ENCODE results near the gene NDRG4.
A peak's percentile ranks its signal among the peaks of the same experiment; 100 is the strongest.

The NDRG4 gene, protein sequence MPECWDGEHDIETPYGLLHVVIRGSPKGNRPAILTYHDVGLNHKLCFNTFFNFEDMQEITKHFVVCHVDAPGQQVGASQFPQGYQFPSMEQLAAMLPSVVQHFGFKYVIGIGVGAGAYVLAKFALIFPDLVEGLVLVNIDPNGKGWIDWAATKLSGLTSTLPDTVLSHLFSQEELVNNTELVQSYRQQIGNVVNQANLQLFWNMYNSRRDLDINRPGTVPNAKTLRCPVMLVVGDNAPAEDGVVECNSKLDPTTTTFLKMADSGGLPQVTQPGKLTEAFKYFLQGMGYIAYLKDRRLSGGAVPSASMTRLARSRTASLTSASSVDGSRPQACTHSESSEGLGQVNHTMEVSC

DNA sequence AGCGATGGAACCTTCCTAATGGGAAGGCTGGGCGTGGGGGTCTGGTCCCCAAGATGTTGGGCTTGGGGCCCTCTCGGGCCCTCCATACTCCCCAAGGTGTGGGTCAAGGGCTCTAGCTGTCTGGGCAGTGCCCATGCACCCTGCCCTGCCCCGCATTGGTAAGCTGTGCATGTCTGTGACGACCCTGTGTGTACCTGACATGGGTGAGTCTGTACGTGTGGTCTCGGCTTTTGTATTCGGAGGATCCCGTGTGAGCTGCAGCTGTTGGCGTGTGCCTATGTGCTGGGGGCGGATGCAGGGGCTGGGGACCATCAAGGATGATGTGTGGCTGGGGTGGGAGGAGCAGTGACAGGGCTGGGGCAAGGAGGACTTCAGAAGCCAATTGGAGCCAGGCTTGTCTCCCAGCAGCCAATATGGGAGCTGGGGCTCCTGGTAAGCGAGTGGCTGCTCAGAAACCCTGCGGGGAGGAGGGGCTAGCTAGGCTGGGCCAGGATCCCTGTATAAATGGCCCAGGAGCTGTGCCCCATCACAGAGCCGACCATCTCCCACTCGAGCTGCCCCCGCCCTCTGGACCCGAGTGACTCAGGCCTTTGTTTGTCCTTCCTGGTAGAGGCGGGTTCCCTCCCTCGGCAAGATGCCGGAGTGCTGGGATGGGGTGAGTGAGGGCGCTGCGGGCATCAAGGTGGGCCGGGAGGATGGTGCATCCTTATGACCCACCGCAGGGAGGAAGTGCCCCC is at the start of gene NDRG4:
NDRG4 (plus strand) TSS at position 529 of the 737 bp plus-strand sequence; CDS start at position 635, 106 bp downstream.
- DNase-seq (ENCODE audit: low spot score), result peak; percentile 80

DNA sequence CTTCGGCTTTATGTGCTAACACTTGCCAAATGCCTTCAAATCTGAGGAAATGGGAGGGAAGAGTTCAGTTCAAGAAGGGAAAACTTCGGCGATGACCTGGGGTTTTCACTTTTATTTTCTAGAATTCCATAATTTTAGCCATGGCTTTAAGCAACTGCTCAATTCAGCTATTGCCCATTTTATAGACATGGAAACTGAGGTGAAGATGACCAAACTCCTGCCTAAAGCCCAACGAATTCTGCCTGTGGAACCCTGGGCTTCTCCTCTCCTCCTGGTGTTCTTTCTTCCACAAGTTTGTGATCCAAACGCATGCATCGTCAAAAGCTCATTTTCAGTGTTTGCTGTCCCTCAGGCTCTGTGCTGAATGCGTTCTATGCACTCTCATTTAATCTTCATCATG is 49.4 kb upstream of the NDRG4 start:
- DNase-seq (ENCODE audit: low spot score), result no peak

DNA sequence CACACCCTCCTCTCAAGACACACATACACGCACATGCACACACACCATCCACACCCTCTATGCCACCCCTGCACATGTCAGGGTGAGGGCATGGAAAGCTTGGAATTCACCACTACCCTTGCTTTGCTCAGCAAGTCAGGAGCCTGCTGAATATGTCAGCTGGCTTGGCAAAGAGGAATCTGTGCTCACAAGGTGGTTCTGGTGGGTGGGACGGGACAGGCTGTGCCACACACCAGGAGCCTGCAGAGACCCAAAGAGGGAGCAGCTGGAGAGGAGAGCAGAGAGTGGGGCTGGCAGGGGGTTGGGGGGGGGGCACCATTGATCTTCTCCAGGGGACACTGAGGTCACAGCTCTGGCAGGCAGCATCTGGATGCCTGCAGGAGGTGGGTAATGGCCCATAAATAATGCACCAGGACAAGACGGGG is 48.7 kb upstream of the NDRG4 start:
- DNase-seq (ENCODE audit: low spot score), result no peak

DNA sequence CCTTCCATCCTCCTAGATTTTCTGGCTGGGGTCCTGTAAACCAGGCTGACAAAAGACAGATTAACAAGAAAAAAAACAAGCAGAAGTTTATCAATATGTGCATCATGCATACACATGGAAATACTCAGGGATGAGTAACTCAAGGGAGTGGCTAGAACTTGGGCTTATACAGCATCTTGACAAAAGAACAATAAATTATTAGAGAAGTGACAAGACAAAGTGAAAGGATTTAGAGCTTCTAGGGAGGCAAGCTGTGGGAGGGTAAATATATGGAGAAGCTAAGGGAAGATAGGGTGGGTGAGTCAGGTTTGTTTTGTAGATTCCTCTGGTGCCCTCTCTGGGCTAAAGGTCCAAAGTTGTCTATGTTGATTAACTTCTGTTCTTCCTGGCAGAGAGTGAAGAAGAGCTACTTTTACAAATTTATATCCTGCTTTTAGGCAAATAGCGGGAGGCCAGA is 48.0 kb upstream of the NDRG4 start:
- peak; percentile 38 for DNase-seq (ENCODE audit: low spot score)

DNA sequence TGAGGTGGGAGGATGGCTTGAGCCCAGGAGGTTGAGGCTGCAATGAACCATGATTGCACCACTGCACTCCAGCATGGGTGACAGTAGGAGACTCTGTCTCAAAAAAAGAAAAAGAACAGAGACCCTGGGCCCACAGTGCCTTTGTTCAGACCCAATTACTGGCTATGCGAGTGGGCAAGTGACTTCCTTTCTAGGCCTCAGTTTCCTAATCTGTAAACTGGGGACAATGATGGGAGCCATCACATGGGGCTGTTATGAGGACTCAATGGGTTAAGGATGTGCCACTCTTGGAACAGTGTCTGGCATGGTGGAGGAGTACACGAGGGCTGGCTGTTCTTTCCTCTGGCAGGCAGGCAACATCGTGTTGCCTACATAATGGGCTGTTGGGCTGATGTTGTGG is 47.3 kb upstream of the NDRG4 start:
- no peak for DNase-seq (ENCODE audit: low spot score)

DNA sequence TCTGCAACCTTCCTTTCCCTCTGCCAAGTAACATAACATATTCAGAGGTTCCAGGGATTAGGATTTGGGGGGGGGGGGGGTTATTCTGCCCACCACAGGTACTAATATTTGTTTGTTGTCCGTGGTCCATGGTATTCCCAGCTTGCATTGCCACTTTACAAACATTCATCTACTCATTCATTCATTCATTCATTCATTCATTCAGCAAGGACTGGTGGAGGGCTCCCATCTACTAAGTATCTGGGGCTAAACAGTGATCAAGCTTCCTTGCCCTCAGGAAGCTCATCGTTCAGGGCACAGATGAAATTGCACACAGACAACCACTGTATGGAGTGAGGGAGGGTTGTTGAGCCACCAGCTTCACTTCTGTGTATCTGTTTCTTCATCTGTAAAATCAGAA is 45.8 kb upstream of the NDRG4 start:
- no peak for DNase-seq (ENCODE audit: low spot score)

DNA sequence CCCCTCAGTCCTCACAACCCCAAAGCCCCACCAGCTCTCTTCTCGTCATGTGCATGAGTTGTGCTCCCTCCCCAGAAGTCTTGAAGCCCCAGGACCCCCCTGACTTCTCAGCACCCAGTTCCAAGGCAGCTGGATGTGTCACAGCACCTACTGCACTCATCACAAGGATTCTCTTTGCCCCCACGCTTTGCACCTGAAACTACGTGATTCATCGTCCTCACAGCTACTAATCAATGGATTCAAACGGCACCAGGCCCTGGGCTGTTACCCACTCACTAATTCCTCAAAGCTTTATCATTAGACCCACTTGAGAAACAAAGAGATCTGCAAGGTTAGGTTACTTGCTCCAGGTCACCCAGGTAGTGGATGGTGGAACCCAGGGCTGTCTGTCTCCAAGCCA is 45.1 kb upstream of the NDRG4 start:
- no peak for DNase-seq (ENCODE audit: low spot score)

DNA sequence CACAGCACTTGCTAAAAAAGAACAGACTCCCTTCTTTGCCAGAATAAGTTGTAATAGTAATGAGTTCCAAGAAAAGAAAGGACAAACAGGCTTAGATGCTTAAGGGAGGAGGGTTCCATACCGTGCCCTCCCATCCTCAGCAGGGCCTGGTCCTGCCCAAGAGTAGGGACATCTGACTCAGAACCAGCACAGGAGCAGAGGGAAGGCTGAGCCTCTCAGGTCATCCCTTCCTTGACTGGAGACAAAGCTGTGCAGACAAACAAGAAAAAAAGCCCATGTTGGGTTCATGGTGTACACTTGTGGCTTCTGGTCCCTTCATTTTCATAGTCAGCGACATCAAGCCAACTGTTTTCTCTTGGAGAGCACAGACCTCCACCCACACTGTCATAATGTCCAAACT is 44.2 kb upstream of the NDRG4 start:
- DNase-seq (ENCODE audit: low spot score), result no peak

DNA sequence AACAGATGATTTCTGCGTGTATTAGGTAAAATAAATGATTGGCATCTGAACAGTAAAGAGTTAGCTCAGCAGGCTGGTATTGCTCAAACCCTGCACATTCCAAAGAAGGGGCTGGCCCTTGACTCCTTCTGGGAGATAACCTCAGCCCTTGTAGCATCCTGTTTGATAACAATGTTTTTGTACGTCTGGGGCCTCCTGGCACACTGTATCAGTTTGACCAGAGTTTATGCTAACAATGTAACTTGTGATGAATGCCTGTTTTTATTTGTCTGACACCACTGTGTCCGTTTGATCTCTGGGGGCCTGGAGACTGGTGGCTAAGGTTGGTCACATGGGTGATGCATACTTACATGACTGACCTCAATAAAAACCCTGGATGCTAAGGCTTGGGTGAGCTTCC is 43.8 kb upstream of the NDRG4 start:
- DNase-seq (ENCODE audit: low spot score), result no peak

DNA sequence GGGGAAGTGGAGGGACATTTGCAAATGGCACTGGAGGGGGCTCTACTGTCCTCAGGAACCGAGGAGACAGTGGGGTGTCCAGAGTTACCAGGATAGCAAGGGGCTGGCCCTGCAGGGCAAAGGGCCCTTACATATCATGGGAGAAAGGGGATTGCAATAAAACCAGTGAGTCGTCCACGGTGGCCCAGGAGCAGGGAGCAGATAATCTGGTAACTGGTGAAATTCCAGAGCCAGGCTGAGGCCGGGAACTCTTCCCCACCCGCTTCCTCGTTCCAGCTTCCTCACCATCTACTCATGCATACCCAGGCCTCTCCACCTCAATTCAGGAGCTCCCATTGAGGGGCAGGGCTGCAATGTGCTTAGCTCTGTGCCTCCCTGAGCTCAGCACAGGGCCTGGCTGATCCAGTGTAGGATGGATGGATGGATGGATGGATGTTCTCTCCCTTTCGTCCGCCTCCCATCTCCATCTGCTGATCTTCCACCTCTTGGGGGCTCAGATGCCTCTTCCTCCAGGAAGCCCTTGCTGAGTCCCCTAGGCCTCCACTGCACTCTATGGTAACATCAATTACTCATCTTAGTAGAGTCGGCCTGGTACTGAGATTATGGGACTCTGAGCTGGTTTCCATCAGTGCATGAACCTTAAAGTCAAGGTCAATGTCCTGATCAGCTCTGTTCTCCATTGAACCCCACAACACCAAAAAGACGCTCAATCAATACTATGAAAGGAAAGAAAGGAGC is 41.2 kb upstream of the NDRG4 start:
- DNase-seq (ENCODE audit: low spot score), result no peak

DNA sequence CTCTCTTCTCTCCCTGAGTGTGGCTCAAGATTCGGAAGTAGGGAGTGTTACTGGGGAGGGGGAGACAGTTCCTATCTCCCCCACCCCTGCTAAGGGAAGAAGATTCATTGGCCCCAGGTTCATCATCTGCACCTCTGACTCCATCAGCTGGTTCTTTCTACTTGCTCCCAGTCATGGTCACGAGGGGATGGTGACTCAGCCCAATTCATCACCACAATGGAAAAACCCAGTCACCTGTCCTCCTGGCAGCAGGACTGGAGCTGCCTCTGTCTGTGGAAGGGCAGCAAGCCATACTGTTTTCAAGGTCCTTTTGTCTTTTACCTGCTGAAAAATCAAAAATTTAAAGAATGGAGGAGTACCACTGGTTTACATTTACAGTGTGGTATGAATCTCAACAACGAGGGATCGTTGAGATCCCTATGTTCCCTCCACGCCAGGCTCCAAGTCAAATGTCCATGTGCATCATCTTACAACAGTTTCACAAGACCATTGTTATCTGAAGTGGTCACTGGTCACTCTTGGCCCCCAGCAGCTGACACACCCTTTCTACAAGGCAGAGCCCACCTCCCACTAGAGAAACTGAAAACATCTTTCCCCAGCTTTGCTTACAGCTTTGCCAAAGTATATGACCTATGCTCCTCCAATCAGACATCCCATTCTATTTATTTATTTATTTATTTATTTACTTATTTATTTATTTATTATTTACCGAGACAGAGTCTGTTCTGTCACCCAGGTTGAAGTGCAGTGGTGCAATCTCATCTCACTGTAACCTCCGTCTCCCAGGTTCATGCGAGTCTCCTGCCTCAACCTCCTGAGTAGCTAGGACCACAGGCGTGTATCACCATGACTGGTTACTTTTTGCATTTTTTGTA is 40.4 kb upstream of the NDRG4 start:
- peak; percentile 77 for DNase-seq (ENCODE audit: low spot score)

DNA sequence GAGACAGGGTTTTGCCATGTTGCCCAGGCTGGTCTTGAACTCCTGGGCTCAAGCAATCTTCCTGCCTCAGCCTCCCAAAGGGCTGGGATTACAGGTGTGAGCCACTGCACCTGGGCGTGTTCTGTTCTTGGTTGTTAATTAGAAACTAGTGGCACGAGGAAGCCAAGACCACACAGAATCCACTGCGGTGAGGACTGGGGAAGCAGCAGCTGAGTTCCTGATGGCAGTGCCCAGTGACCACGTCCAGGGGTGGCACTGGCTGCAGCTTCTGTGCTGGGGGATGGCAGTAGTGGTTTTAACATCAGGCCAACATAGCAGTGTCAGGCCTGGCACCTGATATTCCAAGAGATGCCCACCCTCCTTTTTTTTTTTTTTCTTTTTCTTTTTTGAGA is 39.7 kb upstream of the NDRG4 start:
- DNase-seq (ENCODE audit: low spot score), result no peak

DNA sequence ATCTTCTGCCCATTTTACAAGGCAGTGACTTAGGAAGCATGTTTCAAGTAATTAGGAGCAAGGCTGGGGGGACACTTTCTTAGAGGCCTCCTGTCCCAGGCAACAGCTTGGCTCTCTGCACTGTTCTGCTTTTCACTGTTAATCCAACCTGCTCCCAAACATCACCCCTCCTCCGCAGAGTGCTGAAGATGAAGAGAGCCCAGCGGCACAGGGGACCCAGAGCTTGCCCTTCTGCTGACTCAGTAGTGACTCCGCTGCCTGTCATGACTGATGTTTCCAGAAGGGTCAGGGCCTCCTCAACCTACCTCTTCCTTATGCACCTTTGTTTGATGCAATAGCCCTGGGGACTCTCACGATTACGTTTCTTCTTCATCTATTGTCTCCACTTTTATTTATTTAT is 38.9 kb upstream of the NDRG4 start:
- no peak for DNase-seq (ENCODE audit: low spot score)

DNA sequence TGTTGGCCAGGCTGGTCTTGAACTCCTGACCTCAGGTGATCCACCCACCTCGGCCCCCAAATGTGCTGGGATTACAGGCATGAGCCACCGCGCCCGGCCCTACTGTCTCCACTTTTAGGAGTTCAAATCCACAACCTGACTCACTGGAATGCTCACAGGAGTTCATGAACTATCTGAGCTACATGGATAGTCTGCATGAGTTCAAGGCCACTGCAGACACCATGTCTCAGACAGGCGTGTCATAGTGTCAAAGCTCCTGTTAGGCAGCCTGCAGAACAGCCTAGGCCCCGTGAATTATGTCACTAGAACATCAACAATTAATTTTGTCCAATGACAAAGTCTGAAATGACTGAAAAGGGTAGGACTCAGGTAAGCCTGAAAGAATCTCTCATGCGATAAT is 38.3 kb upstream of the NDRG4 start:
- DNase-seq (ENCODE audit: low spot score), result no peak

DNA sequence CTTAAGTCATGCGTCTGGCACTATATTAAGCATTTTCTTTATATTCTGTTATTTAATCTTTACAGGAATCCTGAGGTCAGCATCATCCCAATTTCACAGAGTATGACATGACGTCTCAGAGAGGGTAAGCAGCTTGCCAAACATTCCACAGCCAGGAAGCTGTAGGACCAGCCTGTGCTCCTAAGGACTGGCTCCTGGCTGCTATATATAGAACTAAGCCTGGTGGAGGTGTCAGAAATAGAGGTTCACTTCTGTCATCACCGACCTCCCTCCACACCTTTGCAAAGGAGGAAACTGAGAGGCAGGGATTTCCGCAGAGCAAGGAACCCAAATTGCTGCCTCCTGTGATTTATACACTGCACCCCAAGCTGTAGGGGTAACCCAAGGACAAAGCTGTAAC is 37.9 kb upstream of the NDRG4 start:
- no peak for DNase-seq (ENCODE audit: low spot score)

DNA sequence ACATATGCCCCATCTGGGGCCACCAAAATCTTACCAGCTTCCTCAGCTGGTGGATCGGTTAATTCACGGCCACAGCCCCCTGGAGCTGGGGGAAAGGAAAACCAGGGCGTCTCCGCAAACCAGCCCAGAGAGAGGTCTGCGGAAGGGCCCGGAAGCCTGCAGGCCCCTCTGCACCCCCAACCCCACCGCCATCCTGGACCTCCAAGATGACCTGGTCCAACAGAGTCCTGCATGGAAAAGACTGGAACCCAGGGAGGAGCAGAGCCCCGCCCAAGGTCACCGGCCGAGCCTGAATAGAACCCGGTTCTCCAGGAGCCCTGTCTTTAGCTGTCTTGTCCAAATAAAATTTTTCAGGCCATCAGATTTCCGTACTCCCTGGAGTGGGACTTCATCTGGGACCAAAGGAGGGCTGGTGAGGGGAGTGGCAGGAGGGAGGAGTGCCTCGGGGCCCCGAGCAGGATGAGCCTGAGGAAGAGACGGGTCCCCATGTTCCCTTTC is 37.4 kb upstream of the NDRG4 start:
- no peak for DNase-seq (ENCODE audit: low spot score)

DNA sequence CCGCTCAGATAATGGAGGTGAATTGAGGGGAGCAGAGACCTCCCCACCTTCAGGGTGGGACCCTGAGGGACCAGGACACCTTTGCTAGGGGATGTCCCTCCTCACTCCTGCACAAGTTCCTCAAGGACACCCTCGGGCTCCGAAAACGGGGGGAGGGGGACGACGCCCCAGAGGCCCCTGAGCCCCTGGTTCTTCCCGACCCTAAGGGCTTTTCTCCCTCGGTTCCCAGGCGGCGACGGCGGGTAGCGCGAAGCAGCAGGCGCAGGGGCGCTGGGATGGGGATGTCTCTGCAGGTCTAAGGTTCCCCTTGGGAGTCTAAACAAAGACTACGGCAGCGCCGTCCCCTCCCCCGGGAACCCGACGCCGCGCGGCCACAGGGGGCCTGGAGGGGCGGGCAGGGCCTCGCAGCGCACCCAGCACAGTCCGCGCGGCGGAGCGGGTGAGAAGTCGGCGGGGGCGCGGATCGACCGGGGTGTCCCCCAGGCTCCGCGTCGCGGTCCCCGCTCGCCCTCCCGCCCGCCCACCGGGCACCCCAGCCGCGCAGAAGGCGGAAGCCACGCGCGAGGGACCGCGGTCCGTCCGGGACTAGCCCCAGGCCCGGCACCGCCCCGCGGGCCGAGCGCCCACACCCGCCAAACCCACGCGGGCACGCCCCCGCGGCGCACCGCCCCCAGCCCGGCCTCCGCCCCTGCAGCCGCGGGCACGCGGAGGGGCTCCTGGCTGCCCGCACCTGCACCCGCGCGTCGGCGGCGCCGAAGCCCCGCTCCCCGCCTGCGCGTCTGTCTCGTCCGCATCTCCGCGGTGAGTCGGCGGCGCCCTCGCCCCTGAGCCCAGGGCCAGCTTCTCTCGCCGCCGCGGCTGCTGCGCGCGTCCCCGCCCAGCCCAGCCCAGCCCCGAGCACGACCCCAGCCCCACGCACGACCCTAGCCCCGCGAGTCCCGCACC is 36.7 kb upstream of the NDRG4 start:
- no peak for DNase-seq (ENCODE audit: low spot score)

DNA sequence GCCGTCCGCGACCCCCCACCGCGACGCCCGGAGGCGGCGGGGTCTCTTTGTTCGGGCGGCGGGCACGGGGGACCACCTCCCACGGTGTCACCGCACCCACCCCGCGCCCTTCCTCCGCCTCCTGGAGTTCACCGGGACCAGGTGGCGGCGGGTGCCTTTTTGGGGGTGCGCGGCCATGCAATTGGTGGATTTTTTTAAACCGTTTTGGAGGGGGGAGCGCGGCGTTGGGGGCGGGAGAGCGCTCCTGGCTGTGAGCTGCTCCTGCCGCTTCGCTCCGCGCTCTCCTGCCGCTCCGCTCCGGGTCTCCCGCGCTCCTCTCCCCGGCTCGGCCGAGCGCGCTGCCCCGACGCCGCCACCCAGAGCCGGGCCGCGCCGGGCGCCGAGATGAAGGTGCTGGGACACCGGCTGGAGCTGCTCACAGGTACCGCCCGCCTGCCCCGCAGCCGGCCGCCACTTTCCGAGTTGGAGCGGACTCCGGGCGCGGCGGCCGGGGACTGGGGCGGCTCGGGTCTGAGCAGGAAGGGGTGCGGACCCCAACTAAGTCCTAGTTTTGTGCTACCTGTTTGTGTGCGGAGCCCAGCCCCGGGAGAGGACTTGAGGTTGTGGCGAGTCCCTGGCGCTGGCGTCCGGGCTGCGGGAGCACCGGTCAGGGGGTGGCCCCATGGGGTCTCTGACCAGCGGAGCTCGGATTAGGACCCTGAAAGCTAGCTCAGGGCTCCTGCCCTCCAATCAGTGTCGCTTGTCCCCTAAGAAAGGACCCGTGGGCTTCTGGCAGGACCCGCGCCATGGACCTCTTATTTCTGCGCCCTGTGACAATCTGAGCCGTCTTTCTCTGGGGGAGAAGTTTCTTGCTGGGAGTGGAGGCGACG is 35.7 kb upstream of the NDRG4 start:
- no peak for DNase-seq (ENCODE audit: low spot score)

DNA sequence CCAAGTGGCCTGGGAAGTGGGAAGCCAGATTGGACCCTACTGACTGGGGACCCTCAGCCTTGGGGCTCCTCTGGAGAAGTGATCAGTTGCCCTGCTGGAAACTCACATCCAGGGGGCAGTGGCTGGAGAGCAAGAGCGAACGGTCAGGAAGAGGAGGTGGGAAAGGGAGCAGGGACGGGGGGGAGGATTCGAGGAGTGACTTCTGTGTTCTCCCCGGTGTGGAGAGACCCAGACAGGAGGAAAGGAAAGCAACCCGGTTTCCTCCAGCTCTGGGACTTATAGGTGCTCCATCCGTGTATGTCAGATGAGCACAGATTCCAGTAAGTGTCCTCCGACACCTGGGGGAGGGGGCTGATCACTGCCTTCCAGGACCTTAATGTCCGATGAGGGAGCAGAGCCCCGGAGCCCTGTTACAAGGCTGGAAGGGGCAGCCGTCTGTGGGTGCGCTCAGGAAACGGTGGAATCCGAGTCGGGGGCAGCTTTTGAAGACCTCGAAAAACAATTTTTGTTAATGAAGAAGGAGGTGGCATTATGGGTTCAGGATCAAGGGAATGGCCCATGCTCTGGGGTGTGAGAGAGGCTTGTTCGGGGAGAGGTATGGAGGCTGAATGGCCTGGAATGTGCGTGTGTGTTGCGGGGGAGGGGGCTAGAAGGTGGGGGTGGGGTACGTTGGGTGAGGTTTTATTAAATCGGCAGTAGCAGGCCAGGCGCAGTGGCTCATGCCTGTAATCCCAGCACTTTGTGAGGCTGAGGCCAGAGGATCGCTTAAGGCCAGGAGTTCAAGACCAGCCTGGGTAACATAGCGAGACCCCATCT is 34.8 kb upstream of the NDRG4 start:
- no peak for DNase-seq (ENCODE audit: low spot score)

Data from AG08395 (cell line).